GM12873 (cell line): ENCODE data around the gene PDHA2.

ENCODE experiments used
- CTCF ChIP-seq: IDR thresholded peaks from 2 replicates; pipeline ENCODE4 v1.5.1; 2012; ENCODE audit warnings: low read depth, mild to moderate bottlenecking, moderate library complexity, low read length, control low read depth; ENCODE audit not compliant: insufficient read depth; ENCODE audit errors: missing control alignments

The PDHA2 gene

GRCh38 chr4:95887551-95887950 is 47.7 kb downstream of the PDHA2 start:
- TF ChIP-seq CTCF, result no peak

DNA sequence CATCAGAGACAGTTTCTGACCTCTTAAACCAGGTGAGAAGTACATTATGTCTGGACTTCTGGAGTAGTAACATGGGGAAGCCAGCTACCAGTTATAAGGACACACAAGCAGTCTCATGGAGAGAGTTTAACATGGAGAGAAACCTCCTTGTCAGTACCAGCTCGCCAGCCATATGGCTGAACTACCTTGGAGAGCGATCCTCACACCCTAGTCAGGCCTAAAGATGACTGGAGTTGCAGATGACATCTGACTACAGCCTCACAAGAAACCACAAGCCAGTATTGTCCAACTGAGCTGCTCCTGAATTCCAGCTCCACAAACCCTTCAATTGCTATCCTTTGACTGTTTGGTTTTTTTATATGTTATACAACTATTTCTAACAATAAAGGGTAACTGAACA is 49.8 kb downstream of the PDHA2 start:
- no peak for TF ChIP-seq CTCF
